ENCODE measurements around the gene TRRAP.
"Not testable (repeated sequence)": the region's sequence is repeated elsewhere in the genome, so short reads cannot be mapped to it uniquely, and the experiment has no call there.

Gene TRRAP

GRCh38 chr7:99030457-99030856, 152.1 kb downstream of the TRRAP start:
- no peak for DNase-seq (ENCODE audit: low spot score)

- no peak for DNase-seq (ENCODE audit: low spot score)
Observed at GRCh38 chr7:99030951-99031350, 152.6 kb downstream of the TRRAP start.

- no peak for DNase-seq (ENCODE audit: low spot score)
Observed at GRCh38 chr7:99031496-99031895, 153.2 kb downstream of the TRRAP start.

GRCh38 chr7:99032928-99033327, 154.6 kb downstream of the TRRAP start:
- DNase-seq (ENCODE audit: low spot score) = no peak

- no peak for DNase-seq (ENCODE audit: low spot score)
Observed at GRCh38 chr7:99033765-99034164, 155.4 kb downstream of the TRRAP start.

GRCh38 chr7:99034932-99035722, 156.8 kb downstream of the TRRAP start:
- no peak for DNase-seq (ENCODE audit: low spot score)

- no peak for DNase-seq (ENCODE audit: low spot score)
Observed at GRCh38 chr7:99035723-99036545, 157.6 kb downstream of the TRRAP start.

- no peak for DNase-seq (ENCODE audit: low spot score)
Observed at GRCh38 chr7:99036546-99037111, 158.3 kb downstream of the TRRAP start.

GRCh38 chr7:99037327-99037940, 159.1 kb downstream of the TRRAP start:
- DNase-seq (ENCODE audit: low spot score) = no peak

GRCh38 chr7:99038086-99038855, 159.9 kb downstream of the TRRAP start:
- no peak for DNase-seq (ENCODE audit: low spot score)

GRCh38 chr7:99039384-99039891, 161.1 kb downstream of the TRRAP start:
- DNase-seq (ENCODE audit: low spot score) = no peak

GRCh38 chr7:99040104-99040958, 162.0 kb downstream of the TRRAP start:
- DNase-seq (ENCODE audit: low spot score) = peak; percentile 83

GRCh38 chr7:99041526-99041925, 163.2 kb downstream of the TRRAP start:
- DNase-seq (ENCODE audit: low spot score) = no peak

GRCh38 chr7:99042957-99043356, 164.6 kb downstream of the TRRAP start:
- DNase-seq (ENCODE audit: low spot score) = peak; percentile 73

- not testable (repeated sequence) for DNase-seq (ENCODE audit: low spot score)
Observed at GRCh38 chr7:99044858-99045257, 166.5 kb downstream of the TRRAP start.

- not testable (repeated sequence) for DNase-seq (ENCODE audit: low spot score)
Observed at GRCh38 chr7:99046262-99046661, 167.9 kb downstream of the TRRAP start.

- no peak for DNase-seq (ENCODE audit: low spot score)
Observed at GRCh38 chr7:99046722-99047121, 168.4 kb downstream of the TRRAP start.

- no peak for DNase-seq (ENCODE audit: low spot score)
Observed at GRCh38 chr7:99047526-99048077, 169.3 kb downstream of the TRRAP start.

- DNase-seq (ENCODE audit: low spot score) = no peak
Observed at GRCh38 chr7:99050971-99051370, 172.6 kb downstream of the TRRAP start.

GRCh38 chr7:99054781-99055180, 176.4 kb downstream of the TRRAP start:
- no peak for DNase-seq (ENCODE audit: low spot score)
